GM23338 (cell line): ENCODE data around the gene TIGD7. TPM values are rescaled to one million over a fixed set of nuclear protein-coding genes. Genes with fewer than 3 reads are reported as not detected.
"Not testable (repeated sequence)": the region's sequence is repeated elsewhere in the genome, so short reads cannot be mapped to it uniquely, and the experiment has no call there.

ENCODE experiments used
- ATAC-seq: fragments of 200-7000 bp; cut with Tn5 transposase; 3 replicates; pipeline ENCODE4 v1.9.1; 2020
- DNase-seq: peaks from one replicate; pipeline ENCODE4 v3.0.0-alpha.2; 2015; ENCODE audit warnings: low spot score
- H2AFZ ChIP-seq: fragments of 200-600 bp; sonication (generic); 2 replicates; pipeline ENCODE4 v1.8.0; 2016; ENCODE audit warnings: antibody characterized with exemption, mild to moderate bottlenecking, moderate library complexity
- H3F3A ChIP-seq: fragments of 200-600 bp; sonication (generic); replicated peaks from 2 replicates; pipeline ENCODE4 v1.8.0; 2017; ENCODE audit warnings: antibody characterized with exemption, mixed run types, low read depth
- H3K27ac ChIP-seq: fragments of 200-600 bp; sonication (generic); 2 replicates; pipeline ENCODE4 v1.6.1; 2016; ENCODE audit warnings: low read depth
- H3K27me3 ChIP-seq: fragments of 200-600 bp; sonication (generic); 2 replicates; pipeline ENCODE4 v1.8.0; 2016; ENCODE audit warnings: mild to moderate bottlenecking, mixed run types, moderate library complexity; ENCODE audit not compliant: insufficient read depth
- H3K36me3 ChIP-seq: fragments of 200-600 bp; sonication (generic); 2 replicates; pipeline ENCODE4 v1.8.0; 2016; ENCODE audit warnings: mild to moderate bottlenecking; ENCODE audit not compliant: insufficient read depth
- H3K4me1 ChIP-seq: fragments of 200-600 bp; sonication (generic); 2 replicates; pipeline ENCODE4 v1.8.0; 2016; ENCODE audit warnings: mild to moderate bottlenecking, moderate library complexity; ENCODE audit not compliant: insufficient read depth
- H3K4me2 ChIP-seq: fragments of 200-600 bp; sonication (generic); 2 replicates; pipeline ENCODE4 v1.7.1; 2017; ENCODE audit warnings: mixed run types
- H3K4me3 ChIP-seq: fragments of 200-600 bp; sonication (generic); 2 replicates; pipeline ENCODE4 v1.6.1; 2016; ENCODE audit warnings: mixed run types
- H3K79me2 ChIP-seq: fragments of 200-600 bp; sonication (generic); replicated peaks from 2 replicates; pipeline ENCODE4 v1.8.0; 2017; ENCODE audit warnings: mild to moderate bottlenecking; ENCODE audit not compliant: insufficient read depth
- H3K9me2 ChIP-seq: fragments of 200-600 bp; sonication (generic); 2 replicates; pipeline ENCODE4 v1.8.0; 2017; ENCODE audit not compliant: insufficient read depth
- H4K20me1 ChIP-seq: fragments of 200-600 bp; sonication (generic); replicated peaks from 2 replicates; pipeline ENCODE4 v1.8.0; 2017; ENCODE audit warnings: mild to moderate bottlenecking; ENCODE audit not compliant: insufficient read depth
- H3K27ac Mint-ChIP-seq: 2 replicates; pipeline ENCODE4 v1.8.0; 2020; ENCODE audit warnings: inconsistent platforms, mild to moderate bottlenecking, moderate library complexity, mixed read lengths
- H3K27me3 Mint-ChIP-seq: 3 replicates; pipeline ENCODE4 v1.8.0; 2022; ENCODE audit warnings: low read depth, mild to moderate bottlenecking, moderate library complexity, mixed read lengths, inconsistent platforms; ENCODE audit not compliant: insufficient read depth, poor library complexity
- H3K36me3 Mint-ChIP-seq: 3 replicates; pipeline ENCODE4 v1.8.0; 2021; ENCODE audit warnings: low read depth, mild to moderate bottlenecking, inconsistent platforms, moderate library complexity, mixed read lengths
- H3K4me1 Mint-ChIP-seq: 3 replicates; pipeline ENCODE4 v1.8.0; 2020; ENCODE audit warnings: mild to moderate bottlenecking, inconsistent platforms, mixed read lengths
- H3K4me3 Mint-ChIP-seq: 3 replicates; pipeline ENCODE4 v1.8.0; 2021; ENCODE audit warnings: moderate library complexity, mild to moderate bottlenecking, inconsistent platforms, mixed read lengths
- H3K9me3 Mint-ChIP-seq: 3 replicates; pipeline ENCODE4 v1.8.0; 2020; ENCODE audit warnings: moderate library complexity, mild to moderate bottlenecking, inconsistent platforms, mixed read lengths
- CTCF ChIP-seq, 2 experiments: fragments of 200-600 bp in 1 of 2; sonication (generic) in 1 of 2; conservative IDR thresholded peaks; 2 replicates each; pipeline versions ENCODE4 v1.5.1 to v1.6.1; 2016 to 2017; ENCODE audit warnings: antibody characterized with exemption in 2 of 2, low read depth in 2 of 2, mild to moderate bottlenecking in 2 of 2, moderate library complexity in 1 of 2
- EZH2 ChIP-seq: fragments of 200-600 bp; sonication (generic); IDR thresholded peaks from one replicate; pipeline ENCODE4 v1.8.0; 2017; ENCODE audit warnings: antibody characterized with exemption, mild to moderate bottlenecking, low read depth; ENCODE audit not compliant: unreplicated experiment
- EZH2phosphoT487 ChIP-seq: fragments of 200-600 bp; sonication (generic); IDR thresholded peaks from one replicate; pipeline ENCODE4 v1.8.1; 2018; ENCODE audit warnings: antibody characterized with exemption; ENCODE audit not compliant: unreplicated experiment
- JUNB ChIP-seq: IDR thresholded peaks from one replicate; pipeline ENCODE4 v1.6.1; 2016; ENCODE audit warnings: antibody characterized with exemption; ENCODE audit not compliant: unreplicated experiment
- NANOG ChIP-seq: IDR thresholded peaks from 2 replicates; pipeline ENCODE4 v1.6.1; 2016; ENCODE audit warnings: antibody characterized with exemption, borderline replicate concordance
- polyA plus RNA-seq: library from polyadenylated mRNA; unstranded; fragments of >200 nt; fragmentation: Nextera tagmentation; extraction: Ambion mirVana; gene quantifications from 2 replicates; pipeline ENCODE4 v1.2.1, GENCODE V29; 2016
- total RNA-seq: library from RNA; depleted of rRNA; stranded (reverse); fragments of >200 nt; shearing (Covaris generic); gene quantifications from 2 replicates; pipeline ENCODE4 v1.2.3, GENCODE V29; 2014

The TIGD7 gene
- total and polyA plus RNA-seq, 2 experiments from 2014 or later: 3.9 to 8.0 TPM

GRCh38 chr16:3271281-3271680 lies 33.9 kb downstream of the TIGD7 start:
- H3K27ac Mint-ChIP-seq, H2AFZ ChIP-seq, ATAC-seq: not testable (repeated sequence)

GRCh38 chr16:3270718-3271117 lies 34.5 kb downstream of the TIGD7 start:
- H3K9me2 ChIP-seq, H2AFZ ChIP-seq, H3K4me1 ChIP-seq, H3K4me2 ChIP-seq, H4K20me1 ChIP-seq, H3K79me2 ChIP-seq, DNase-seq, ATAC-seq, H3K27me3 Mint-ChIP-seq, H3K36me3 ChIP-seq, H3K4me3 ChIP-seq, H3K27ac Mint-ChIP-seq, H3K36me3 Mint-ChIP-seq, H3K4me3 Mint-ChIP-seq, H3K27ac ChIP-seq, H3K4me1 Mint-ChIP-seq, H3F3A ChIP-seq, H3K27me3 ChIP-seq: not testable (repeated sequence)
- H3K9me3 Mint-ChIP-seq: peaks cover 62% of the 10 kb centered on the region

More at GRCh38 chr16:3271281-3271680, 33.9 kb downstream of the TIGD7 start:
- not testable (repeated sequence) for H3K36me3 ChIP-seq, H3F3A ChIP-seq, H4K20me1 ChIP-seq, H3K9me2 ChIP-seq, H3K4me1 Mint-ChIP-seq, H3K27me3 Mint-ChIP-seq, H3K27ac ChIP-seq, H3K4me3 Mint-ChIP-seq, H3K4me1 ChIP-seq, DNase-seq, H3K4me2 ChIP-seq, H3K36me3 Mint-ChIP-seq, H3K4me3 ChIP-seq, H3K27me3 ChIP-seq, H3K79me2 ChIP-seq
- peaks cover 59% of the 10 kb centered on the region for H3K9me3 Mint-ChIP-seq

- peaks cover 3% of the 10 kb centered on the region; the same call in 1 of the 3 replicates for H3K4me1 Mint-ChIP-seq
- Histone ChIP-seq H3F3A (peaks cover 11% of the 10 kb centered on the region), H3K4me1 (no peaks in the 10 kb centered on the region), H3K4me2 (no peak overlapping the region), H3K27me3 (peaks cover 6% of the 10 kb centered on the region), H4K20me1 (no peaks in the 10 kb centered on the region), H2AFZ (no peak overlapping the region), H3K79me2 (no peaks in the 10 kb centered on the region), H3K4me3 (no peak overlapping the region), H3K27ac (no peak overlapping the region), H3K9me2 (peaks cover 5% of the 10 kb centered on the region; the same call in 1 of the 2 replicates), H3K36me3 (no peaks in the 10 kb centered on the region)
- H3K4me3 Mint-ChIP-seq: no peak overlapping the region
- TF ChIP-seq NANOG (no peak), JUNB (no peak), EZH2 (no peak)
- peaks cover 68% of the 10 kb centered on the region for H3K9me3 Mint-ChIP-seq
- ATAC-seq: no peak
- H3K36me3 Mint-ChIP-seq: peaks cover 7% of the 10 kb centered on the region; the same call in 2 of the 3 replicates
- H3K27me3 Mint-ChIP-seq: peaks cover 13% of the 10 kb centered on the region
- DNase-seq: no peak
- H3K27ac Mint-ChIP-seq: no peak overlapping the region
Measured at GRCh38 chr16:3268294-3268693, 36.9 kb downstream of the TIGD7 start.

- no peaks in the 10 kb centered on the region for H3K36me3 ChIP-seq
- Mint-ChIP-seq H3K4me1 (peaks cover 3% of the 10 kb centered on the region; the same call in 1 of the 3 replicates), H3K27me3 (peaks cover 20% of the 10 kb centered on the region), H3K9me3 (peaks cover 74% of the 10 kb centered on the region), H3K27ac (no peak overlapping the region), H3K4me3 (no peak overlapping the region), H3K36me3 (peaks cover 7% of the 10 kb centered on the region; the same call in 2 of the 3 replicates)
- H3K27ac ChIP-seq: no peak overlapping the region
- H4K20me1 ChIP-seq: no peaks in the 10 kb centered on the region
- no peaks in the 10 kb centered on the region for H3K4me1 ChIP-seq
- DNase-seq (peak; percentile 66), ATAC-seq (no peak)
- TF ChIP-seq EZH2phosphoT487 (no peak), CTCF (conservative IDR thresholded peaks at IDR 0.05; ENCODE audit: low read depth in 2 of 2) (peak; percentile 68 to 72)
- H3K4me2 ChIP-seq: no peak overlapping the region
- peaks cover 10% of the 10 kb centered on the region for H3K27me3 ChIP-seq
- no peak overlapping the region for H3K4me3 ChIP-seq
- no peak overlapping the region for H2AFZ ChIP-seq
- H3K9me2 ChIP-seq: peaks cover 12% of the 10 kb centered on the region; the same call in 1 of the 2 replicates
- H3K79me2 ChIP-seq: no peaks in the 10 kb centered on the region
- H3F3A ChIP-seq: peaks cover 11% of the 10 kb centered on the region
Measured at GRCh38 chr16:3266873-3267537, 38.2 kb downstream of the TIGD7 start.
